HEK293 (cell line): ENCODE data around the gene CLEC4G.
A peak's percentile ranks its signal among the peaks of the same experiment; 100 is the strongest.

Experiments used
- CTCF ChIA-PET: fragments of 350-600 bp; formaldehyde crosslinking; extraction: SDS; loops from one replicate; lab custom pipeline; 2021; ENCODE audit warnings: antibody characterized with exemption; lab: Yijun Ruan, JAX
- POLR2A ChIA-PET: fragments of 300-600 bp; formaldehyde crosslinking; extraction: SDS; loops from one replicate; lab custom pipeline; 2020; ENCODE audit warnings: antibody characterized with exemption, inconsistent platforms; lab: Yijun Ruan, JAX
- H3K27ac ChIP-seq: fragments of 200-500 bp; sonication (Bioruptor generic); 2 replicates; pipeline ENCODE4 v1.5.1; 2014; ENCODE audit warnings: low read depth, low read length, control low read depth, inconsistent platforms; ENCODE audit errors: extremely low read depth
- H3K36me3 ChIP-seq, 2 experiments: fragments of 200-500 bp in 1 of 2; sonication (Bioruptor generic) in 1 of 2; 1 replicate in 1 of 2; 2 replicates in 1 of 2; pipeline ENCODE4 v1.5.1; 2014 to 2017; ENCODE audit warnings: inconsistent platforms in 2 of 2, low read length in 2 of 2; ENCODE audit not compliant: control insufficient read depth in 2 of 2, insufficient read depth in 1 of 2
- H3K4me1 ChIP-seq: fragments of 200-500 bp; sonication (Bioruptor generic); 2 replicates; pipeline ENCODE4 v1.5.1; 2014; ENCODE audit warnings: mild to moderate bottlenecking, low read length, inconsistent platforms; ENCODE audit not compliant: control insufficient read depth, insufficient read depth
- H3K4me3 ChIP-seq: 2 replicates; pipeline ENCODE4 v1.5.1; 2011; ENCODE audit warnings: low read depth, mild to moderate bottlenecking, control low read depth, low read length, moderate library complexity
- H3K9me3 ChIP-seq: fragments of 200-500 bp; sonication (Bioruptor generic); 2 replicates; pipeline ENCODE4 v1.5.1; 2014; ENCODE audit warnings: low read depth, low read length, inconsistent platforms; ENCODE audit not compliant: control insufficient read depth, insufficient read depth
- REPIN1 ChIP-seq: fragments of 450-650 bp; formaldehyde crosslinking; IDR thresholded peaks from 2 replicates; pipeline ENCODE4 v1.5.1; 2017; ENCODE audit warnings: missing biosample characterization, missing genetic modification characterization, low read depth
- SCRT2 ChIP-seq: fragments of 450-650 bp; formaldehyde crosslinking; IDR thresholded peaks from 2 replicates; pipeline ENCODE4 v1.5.1; 2016; ENCODE audit warnings: missing biosample characterization, missing genetic modification characterization
- ZBTB7A ChIP-seq: fragments of 450-650 bp; formaldehyde crosslinking; IDR thresholded peaks from 2 replicates; pipeline ENCODE4 v1.5.1; 2016; ENCODE audit warnings: low read depth, missing biosample characterization, missing genetic modification characterization
- ZNF121 ChIP-seq: fragments of 450-650 bp; formaldehyde crosslinking; IDR thresholded peaks from 2 replicates; pipeline ENCODE4 v1.5.1; 2016; ENCODE audit warnings: missing biosample characterization, missing genetic modification characterization
- ZNF302 ChIP-seq: fragments of 450-650 bp; formaldehyde crosslinking; IDR thresholded peaks from 2 replicates; pipeline ENCODE4 v1.5.1; 2016; ENCODE audit warnings: missing biosample characterization, missing genetic modification characterization, low read depth
- ZNF366 ChIP-seq: fragments of 450-650 bp; formaldehyde crosslinking; conservative IDR thresholded peaks from 2 replicates; pipeline ENCODE4 v1.5.1; 2016; ENCODE audit warnings: missing biosample characterization, missing genetic modification characterization
- ZNF521 ChIP-seq: fragments of 450-650 bp; formaldehyde crosslinking; IDR thresholded peaks from 2 replicates; pipeline ENCODE4 v1.5.1; 2017; ENCODE audit warnings: missing biosample characterization, mild to moderate bottlenecking, missing genetic modification characterization
- ZNF580 ChIP-seq: fragments of 450-650 bp; formaldehyde crosslinking; IDR thresholded peaks from 2 replicates; pipeline ENCODE4 v1.5.1; 2016; ENCODE audit warnings: missing biosample characterization, missing genetic modification characterization
- TF ChIP-seq, protein P1 (sequence below): fragments of 450-650 bp; formaldehyde crosslinking; IDR thresholded peaks from 2 replicates; pipeline ENCODE4 v1.5.1; 2016; ENCODE audit warnings: missing biosample characterization, missing genetic modification characterization
- TF ChIP-seq, protein P2 (sequence below): IDR thresholded peaks from 2 replicates; pipeline ENCODE4 v1.6.1; 2011; ENCODE audit warnings: mild to moderate bottlenecking, low read depth, low read length, borderline replicate concordance
- TF ChIP-seq, protein P3 (sequence below): fragments of 450-650 bp; formaldehyde crosslinking; conservative IDR thresholded peaks from 2 replicates; pipeline ENCODE4 v1.5.1; 2016; ENCODE audit warnings: low read depth, missing biosample characterization, missing genetic modification characterization

Gene CLEC4G

GRCh38 chr19:7737215-7737614 is 5.3 kb upstream of the CLEC4G start (continued):
- TF ChIP-seq, protein P1, sequence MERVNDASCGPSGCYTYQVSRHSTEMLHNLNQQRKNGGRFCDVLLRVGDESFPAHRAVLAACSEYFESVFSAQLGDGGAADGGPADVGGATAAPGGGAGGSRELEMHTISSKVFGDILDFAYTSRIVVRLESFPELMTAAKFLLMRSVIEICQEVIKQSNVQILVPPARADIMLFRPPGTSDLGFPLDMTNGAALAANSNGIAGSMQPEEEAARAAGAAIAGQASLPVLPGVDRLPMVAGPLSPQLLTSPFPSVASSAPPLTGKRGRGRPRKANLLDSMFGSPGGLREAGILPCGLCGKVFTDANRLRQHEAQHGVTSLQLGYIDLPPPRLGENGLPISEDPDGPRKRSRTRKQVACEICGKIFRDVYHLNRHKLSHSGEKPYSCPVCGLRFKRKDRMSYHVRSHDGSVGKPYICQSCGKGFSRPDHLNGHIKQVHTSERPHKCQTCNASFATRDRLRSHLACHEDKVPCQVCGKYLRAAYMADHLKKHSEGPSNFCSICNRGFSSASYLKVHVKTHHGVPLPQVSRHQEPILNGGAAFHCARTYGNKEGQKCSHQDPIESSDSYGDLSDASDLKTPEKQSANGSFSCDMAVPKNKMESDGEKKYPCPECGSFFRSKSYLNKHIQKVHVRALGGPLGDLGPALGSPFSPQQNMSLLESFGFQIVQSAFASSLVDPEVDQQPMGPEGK (tag by site-specific recombination) = no peak
- TF ChIP-seq, protein P2, sequence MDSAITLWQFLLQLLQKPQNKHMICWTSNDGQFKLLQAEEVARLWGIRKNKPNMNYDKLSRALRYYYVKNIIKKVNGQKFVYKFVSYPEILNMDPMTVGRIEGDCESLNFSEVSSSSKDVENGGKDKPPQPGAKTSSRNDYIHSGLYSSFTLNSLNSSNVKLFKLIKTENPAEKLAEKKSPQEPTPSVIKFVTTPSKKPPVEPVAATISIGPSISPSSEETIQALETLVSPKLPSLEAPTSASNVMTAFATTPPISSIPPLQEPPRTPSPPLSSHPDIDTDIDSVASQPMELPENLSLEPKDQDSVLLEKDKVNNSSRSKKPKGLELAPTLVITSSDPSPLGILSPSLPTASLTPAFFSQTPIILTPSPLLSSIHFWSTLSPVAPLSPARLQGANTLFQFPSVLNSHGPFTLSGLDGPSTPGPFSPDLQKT = no peak
- TF ChIP-seq ZNF521 (tag by site-specific recombination) = no peak

- no peaks in the 10 kb centered on the region for H3K36me3 ChIP-seq
- no peaks in the 10 kb centered on the region for H3K9me3 ChIP-seq
- ChIA-PET POLR2A (no interaction called here), CTCF (no interaction called here)
- H3K27ac ChIP-seq = no peak overlapping the region
- H3K4me3 ChIP-seq = no peak overlapping the region
- no peaks in the 10 kb centered on the region for H3K4me1 ChIP-seq
- TF ChIP-seq REPIN1 (tag by site-specific recombination) = no peak
- TF ChIP-seq ZNF580 = no peak
- peak; percentile 89 for TF ChIP-seq ZNF366
- TF ChIP-seq ZBTB7A (tag by site-specific recombination) = no peak
- TF ChIP-seq, protein P3, sequence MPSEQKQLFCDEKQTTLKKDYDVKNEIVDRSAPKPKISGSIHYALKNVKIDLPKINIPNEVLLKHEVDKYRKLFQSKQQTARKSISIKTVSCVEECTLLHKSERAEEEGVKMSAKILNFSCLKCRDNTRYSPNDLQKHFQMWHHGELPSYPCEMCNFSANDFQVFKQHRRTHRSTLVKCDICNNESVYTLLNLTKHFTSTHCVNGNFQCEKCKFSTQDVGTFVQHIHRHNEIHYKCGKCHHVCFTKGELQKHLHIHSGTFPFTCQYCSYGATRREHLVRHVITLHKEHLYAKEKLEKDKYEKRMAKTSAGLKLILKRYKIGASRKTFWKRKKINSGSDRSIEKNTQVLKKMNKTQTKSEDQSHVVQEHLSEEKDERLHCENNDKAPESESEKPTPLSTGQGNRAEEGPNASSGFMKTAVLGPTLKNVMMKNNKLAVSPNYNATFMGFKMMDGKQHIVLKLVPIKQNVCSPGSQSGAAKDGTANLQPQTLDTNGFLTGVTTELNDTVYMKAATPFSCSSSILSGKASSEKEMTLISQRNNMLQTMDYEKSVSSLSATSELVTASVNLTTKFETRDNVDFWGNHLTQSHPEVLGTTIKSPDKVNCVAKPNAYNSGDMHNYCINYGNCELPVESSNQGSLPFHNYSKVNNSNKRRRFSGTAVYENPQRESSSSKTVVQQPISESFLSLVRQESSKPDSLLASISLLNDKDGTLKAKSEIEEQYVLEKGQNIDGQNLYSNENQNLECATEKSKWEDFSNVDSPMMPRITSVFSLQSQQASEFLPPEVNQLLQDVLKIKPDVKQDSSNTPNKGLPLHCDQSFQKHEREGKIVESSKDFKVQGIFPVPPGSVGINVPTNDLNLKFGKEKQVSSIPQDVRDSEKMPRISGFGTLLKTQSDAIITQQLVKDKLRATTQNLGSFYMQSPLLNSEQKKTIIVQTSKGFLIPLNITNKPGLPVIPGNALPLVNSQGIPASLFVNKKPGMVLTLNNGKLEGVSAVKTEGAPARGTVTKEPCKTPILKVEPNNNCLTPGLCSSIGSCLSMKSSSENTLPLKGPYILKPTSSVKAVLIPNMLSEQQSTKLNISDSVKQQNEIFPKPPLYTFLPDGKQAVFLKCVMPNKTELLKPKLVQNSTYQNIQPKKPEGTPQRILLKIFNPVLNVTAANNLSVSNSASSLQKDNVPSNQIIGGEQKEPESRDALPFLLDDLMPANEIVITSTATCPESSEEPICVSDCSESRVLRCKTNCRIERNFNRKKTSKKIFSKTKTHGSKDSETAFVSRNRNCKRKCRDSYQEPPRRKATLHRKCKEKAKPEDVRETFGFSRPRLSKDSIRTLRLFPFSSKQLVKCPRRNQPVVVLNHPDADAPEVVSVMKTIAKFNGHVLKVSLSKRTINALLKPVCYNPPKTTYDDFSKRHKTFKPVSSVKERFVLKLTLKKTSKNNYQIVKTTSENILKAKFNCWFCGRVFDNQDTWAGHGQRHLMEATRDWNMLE (tag by site-specific recombination) = no peak
Observed at GRCh38 chr19:7736148-7736547, 4.2 kb upstream of the CLEC4G start.

DNA sequence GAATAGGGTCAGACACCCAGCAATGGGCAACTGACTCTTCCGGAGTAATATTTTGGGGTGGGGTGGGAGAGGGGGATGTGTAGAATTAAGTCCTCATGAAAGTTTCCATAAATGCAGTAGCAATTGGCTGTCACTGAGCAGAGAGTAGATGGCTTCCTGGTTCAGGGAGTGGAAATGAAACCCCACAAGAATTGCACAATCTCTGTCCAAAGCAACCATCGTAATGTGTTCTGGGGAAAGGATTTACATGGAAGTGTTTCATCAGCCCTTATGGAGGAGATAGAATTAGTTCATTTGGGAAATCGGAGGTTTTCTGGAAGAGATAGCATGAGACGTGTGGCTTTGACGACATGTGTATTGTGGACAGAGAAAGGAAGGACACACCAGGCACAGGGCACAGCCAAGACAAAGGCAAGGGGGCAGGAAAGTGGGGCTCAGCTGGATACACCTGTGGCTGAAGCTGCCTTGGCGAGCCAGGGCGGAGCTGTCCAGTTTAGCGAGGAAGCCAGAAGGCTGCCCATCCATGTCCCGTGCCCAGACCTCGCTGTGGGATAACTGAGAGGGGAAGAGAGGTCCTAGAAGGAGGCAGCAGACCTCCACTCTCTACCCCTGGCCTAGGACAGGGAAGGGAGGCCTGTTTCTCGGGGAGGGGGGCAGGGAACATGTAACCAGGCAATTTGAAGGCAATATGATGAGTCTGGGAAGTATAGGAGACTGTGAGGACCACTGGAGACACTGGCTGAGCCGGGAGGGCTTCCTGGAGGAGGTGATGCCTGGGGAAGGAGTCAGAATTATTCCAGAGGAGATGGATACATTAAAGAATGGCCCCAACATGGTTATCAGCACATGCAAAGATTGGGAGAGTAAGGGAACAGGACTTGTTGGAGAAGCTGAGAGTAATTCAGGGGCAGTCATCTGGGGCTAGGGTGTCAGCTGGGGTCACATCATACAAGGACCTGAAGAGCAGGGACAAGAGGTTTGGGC is 2.6 kb upstream of the CLEC4G start:
- TF ChIP-seq ZNF121 (tag by site-specific recombination) = no peak
- peak; percentile 40; the same call in 1 of the 2 replicates for TF ChIP-seq SCRT2
- no peak for TF ChIP-seq ZNF302
- H3K4me1 ChIP-seq = no peaks in the 10 kb centered on the region
- no peak overlapping the region for H3K4me3 ChIP-seq
- no peaks in the 10 kb centered on the region for H3K9me3 ChIP-seq
- POLR2A ChIA-PET = no interaction called here
- no peaks in the 10 kb centered on the region for H3K36me3 ChIP-seq
- no peak overlapping the region for H3K27ac ChIP-seq
- CTCF ChIA-PET = interaction anchor here (0.7 kb wide), 1 partner anchor 319 kb away, joined by 5 read pairs; no protein-coding TSS in a partner anchor
